HL-60 (cell line): ENCODE results near the gene SH3D19.

ENCODE experiments used
- POLR2AphosphoS5 ChIP-seq: IDR thresholded peaks from 2 replicates; pipeline ENCODE4 v1.6.1; 2012; ENCODE audit warnings: low read depth
- TF ChIP-seq, protein P1 (sequence below): IDR thresholded peaks from one replicate; pipeline ENCODE4 v1.5.1; 2011; ENCODE audit warnings: low read length, control low read depth, inconsistent platforms; ENCODE audit not compliant: insufficient read depth
- TF ChIP-seq, protein P2 (sequence below): IDR thresholded peaks from 2 replicates; pipeline ENCODE4 v1.6.1; 2012; ENCODE audit warnings: low read depth; ENCODE audit not compliant: insufficient replicate concordance

DNA sequence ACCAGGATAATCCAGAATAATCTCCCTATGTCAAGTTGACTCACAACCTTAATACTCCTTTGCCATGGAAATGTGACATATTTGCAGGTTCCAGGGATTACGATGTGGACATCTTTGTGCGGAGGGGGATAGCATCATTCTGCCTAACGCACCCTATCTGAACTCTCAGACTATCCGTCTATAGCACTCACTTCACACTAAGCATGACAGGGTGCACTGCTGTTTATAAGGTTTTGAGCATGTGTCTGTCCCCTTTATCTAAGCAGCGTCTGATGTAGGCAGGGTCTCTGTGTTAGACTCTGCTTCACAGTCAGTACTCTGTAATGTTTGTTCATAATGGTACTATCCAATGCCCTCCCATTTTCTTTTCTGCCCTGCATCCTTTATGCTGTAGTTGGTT, 91.8 kb downstream of the SH3D19 start:
- TF ChIP-seq POLR2AphosphoS5 = no peak
- TF ChIP-seq, protein P1, sequence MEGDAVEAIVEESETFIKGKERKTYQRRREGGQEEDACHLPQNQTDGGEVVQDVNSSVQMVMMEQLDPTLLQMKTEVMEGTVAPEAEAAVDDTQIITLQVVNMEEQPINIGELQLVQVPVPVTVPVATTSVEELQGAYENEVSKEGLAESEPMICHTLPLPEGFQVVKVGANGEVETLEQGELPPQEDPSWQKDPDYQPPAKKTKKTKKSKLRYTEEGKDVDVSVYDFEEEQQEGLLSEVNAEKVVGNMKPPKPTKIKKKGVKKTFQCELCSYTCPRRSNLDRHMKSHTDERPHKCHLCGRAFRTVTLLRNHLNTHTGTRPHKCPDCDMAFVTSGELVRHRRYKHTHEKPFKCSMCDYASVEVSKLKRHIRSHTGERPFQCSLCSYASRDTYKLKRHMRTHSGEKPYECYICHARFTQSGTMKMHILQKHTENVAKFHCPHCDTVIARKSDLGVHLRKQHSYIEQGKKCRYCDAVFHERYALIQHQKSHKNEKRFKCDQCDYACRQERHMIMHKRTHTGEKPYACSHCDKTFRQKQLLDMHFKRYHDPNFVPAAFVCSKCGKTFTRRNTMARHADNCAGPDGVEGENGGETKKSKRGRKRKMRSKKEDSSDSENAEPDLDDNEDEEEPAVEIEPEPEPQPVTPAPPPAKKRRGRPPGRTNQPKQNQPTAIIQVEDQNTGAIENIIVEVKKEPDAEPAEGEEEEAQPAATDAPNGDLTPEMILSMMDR = no peak
- TF ChIP-seq, protein P2, sequence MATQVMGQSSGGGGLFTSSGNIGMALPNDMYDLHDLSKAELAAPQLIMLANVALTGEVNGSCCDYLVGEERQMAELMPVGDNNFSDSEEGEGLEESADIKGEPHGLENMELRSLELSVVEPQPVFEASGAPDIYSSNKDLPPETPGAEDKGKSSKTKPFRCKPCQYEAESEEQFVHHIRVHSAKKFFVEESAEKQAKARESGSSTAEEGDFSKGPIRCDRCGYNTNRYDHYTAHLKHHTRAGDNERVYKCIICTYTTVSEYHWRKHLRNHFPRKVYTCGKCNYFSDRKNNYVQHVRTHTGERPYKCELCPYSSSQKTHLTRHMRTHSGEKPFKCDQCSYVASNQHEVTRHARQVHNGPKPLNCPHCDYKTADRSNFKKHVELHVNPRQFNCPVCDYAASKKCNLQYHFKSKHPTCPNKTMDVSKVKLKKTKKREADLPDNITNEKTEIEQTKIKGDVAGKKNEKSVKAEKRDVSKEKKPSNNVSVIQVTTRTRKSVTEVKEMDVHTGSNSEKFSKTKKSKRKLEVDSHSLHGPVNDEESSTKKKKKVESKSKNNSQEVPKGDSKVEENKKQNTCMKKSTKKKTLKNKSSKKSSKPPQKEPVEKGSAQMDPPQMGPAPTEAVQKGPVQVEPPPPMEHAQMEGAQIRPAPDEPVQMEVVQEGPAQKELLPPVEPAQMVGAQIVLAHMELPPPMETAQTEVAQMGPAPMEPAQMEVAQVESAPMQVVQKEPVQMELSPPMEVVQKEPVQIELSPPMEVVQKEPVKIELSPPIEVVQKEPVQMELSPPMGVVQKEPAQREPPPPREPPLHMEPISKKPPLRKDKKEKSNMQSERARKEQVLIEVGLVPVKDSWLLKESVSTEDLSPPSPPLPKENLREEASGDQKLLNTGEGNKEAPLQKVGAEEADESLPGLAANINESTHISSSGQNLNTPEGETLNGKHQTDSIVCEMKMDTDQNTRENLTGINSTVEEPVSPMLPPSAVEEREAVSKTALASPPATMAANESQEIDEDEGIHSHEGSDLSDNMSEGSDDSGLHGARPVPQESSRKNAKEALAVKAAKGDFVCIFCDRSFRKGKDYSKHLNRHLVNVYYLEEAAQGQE = no peak
